Activated CD8-positive, alpha-beta memory T cell treated with anti-CD3 and anti-CD28 coated beads, Interleukin-2, amount 50 U/mL, for 24 hours (primary cell): Measurements from ENCODE around the gene FOXRED2.

ENCODE experiments used
- DNase-seq: peaks from one replicate; pipeline ENCODE4 v3.0.0-alpha.2; 2020; ENCODE audit errors: extremely low read depth

FOXRED2 gene

DNA sequence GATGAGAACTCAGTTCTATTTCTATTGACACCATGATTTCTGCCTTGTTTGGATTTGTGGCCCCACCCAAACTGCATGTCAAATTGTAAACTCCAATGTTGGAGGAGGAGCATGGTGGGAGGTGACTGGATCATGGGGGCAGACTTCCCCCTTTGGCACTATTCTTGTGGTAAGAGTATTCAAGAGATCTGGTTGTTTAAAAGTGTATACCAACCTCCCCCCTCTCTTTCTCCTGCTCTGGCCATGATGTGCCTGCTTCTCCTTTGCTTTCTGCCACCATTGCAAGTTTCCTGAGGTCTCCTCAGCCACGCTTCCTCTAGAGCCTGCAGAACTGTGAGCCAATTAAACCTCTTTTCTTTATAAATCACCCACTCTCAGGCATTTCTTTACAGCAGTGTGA is 7.9 kb upstream of the FOXRED2 start:
- no peak for DNase-seq

DNA sequence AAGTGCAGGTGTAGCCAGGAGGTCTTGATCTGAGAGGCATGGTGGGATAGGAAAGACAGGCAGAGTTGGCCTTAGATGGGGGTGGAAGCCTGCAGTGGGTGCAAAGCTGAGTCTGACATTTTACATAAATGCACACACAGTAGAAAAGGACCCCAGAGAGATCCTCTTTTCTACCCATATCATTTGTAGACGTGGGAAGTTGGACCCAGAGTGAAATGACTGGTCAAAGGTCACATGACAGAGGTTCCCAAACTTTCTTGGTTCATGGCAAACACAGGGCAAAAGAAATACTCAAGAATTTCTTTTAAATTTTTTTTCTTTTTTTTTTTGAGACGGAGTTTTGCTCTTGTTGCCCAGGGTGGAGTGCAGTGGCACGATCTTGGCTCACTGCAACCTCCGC is 6.2 kb upstream of the FOXRED2 start:
- DNase-seq = no peak

DNA sequence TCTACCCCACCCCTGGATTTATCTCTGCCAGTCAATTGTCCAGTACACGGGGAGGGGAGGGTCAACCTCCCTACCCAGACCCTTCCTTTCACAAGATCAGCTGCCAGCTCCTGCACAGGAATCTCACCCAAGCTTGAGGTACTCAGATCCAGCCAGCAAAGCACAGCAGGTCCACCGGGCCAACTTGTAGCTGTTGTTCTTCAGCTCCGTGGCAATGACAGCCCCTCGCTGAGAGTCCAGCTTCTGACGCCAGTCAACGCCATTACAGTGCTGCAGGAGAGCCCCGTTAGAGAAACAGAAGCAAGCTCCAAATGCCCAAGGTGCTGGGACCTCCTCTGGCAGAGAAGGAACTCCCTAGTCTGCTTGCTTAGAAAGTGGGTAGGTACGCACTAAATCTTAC is 5.5 kb upstream of the FOXRED2 start:
- no peak for DNase-seq

DNA sequence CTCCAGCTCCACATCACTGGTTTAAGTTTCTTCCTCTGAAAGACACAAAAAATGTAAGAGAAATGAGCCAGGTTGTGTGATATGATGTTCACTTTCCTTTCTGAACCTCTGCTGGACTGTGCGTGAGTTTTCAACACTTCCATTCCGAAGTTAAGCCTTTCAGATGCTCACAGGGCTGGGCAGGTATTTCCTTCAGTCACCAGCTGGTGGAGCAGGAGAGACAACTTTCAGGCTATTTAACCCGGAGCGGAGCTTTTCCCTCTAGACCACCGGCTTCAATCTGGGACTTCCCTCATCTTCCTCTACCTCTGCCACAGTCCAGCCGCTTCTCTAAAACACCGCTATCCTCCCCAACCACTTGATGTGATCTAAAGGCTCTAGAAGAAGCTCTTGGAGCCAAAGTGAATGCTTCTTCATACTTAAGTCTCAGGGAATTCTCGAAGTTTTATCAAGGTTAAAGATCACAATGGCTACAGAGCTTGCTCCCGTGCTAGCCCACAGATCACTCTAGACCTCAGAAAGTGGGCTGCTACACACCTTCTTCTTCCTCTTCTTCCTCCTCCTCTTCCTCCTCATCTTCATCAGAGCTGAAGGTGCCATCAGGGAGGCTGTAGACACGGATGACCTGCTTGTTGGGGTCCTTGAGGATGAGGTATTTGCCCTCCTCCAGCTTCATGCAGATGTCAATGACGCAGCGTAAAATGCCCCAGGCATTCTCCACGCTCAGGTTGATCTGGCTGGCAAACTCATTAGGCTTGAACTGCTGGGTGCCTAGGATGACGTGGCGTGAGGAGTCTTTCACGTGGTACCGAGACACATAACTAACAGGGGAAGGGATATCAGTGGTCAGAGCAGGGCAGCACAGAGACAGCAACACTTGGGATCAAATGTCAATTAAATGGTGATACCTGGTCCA is 4.4 kb upstream of the FOXRED2 start:
- no peak for DNase-seq

DNA sequence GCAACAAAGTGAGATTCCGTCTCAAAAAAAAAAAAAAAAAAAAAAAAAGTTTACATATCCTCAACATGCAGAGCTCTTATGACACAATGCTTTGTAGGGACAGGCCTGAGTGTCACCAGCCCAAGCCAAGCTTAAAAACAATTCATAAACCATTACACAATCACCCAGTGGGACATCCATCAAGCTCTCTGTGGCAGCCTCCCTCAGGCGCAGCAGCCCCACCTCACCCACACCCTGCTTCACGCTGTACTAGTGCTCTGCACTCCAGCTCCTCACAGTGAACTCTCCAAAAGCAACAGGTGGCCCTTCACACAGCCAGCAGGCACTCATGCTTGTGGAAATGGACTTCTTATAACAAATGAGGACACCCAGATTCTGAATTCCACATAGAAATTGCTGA is 3.5 kb upstream of the FOXRED2 start:
- DNase-seq = no peak

DNA sequence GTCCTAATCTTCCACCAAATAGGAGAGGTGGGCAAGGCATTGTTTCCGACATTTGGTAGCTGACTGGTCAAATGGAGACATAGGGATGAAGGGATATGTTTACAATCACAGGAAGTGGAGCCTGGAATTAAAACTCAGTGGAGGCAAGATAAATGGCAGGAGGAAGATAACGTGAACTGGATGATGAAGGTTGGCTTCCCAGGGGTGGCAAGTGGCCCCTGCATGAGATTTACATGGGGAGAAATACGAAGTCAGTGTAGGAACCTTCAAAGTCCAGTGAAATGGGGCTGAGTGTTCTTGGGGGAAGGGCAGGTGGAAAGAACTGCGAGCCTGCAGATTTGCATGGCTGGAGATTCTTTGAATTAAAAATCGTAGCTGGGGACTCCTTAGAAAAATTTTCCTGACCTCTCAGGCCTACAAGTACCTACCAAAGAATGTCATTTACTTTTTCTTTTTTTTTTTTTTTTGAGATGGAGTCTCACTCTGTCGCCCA is 724 bp upstream of the FOXRED2 start:
- no peak for DNase-seq

DNA sequence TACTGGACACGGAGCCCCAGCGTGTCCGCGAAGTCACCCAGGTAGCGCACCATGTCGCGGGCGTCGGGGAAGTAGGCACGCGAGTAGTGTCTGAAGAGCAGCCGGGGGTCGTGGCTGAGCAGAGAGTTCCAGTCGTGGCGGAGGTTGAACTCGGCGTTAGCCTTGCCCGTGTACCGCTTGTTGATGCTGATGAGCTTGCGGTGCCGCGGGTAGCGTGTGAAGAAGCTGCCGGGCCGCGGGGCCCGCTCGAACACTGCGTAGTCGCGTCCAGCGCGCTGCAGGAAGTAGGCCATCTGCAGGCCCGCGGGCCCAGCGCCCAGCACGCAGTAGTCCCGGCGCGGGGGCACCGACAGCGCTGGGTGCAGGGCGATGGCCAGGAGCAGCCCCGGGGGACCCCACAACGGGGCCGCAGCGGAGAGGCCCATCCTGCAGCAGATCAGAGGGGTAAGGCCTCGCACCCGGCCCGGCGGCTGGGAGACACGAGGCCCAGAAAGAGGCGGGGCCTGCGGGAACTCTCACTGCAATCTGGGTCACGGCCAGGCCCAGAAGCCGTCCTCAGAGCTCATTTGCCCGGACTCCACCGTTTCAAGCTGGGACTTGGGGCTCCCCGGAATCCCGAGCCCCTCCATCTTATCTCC is 723 bp downstream of the FOXRED2 start:
- DNase-seq = no peak

DNA sequence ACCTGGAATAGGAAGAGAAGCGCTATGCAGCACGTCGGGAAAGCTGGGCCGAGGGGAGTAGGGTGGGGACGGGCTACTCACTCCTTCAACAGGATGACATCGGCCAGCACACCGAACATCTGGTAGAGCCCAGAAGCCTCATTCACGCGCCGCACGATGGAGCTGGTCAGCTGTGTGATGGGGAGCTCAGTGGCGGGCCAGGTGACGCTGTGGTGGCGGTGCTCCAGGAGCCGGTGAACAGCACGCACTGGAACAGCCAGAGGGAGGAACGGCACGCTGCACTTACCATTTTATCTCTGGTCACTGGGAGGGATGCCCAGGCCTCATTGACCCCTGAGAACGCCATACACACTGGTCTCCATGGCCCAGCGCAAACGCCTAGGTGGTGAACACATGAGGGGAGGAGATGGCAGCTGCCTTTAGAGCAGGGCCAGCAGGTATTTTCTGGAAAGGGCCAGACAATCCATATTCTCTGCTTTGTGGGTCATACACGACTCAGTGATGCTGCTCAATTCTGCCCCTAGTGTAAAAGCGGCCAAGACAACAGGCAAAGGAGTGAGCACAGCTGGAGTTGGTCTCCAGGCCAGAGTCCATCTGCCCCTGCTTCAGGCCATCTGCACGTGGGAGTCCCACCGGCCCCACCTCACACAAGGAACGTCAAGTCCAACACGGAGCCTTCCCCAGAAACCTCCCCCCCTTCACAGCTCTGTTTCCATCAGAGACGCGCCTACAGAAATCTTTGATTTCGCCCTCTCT is 8.8 kb downstream of the FOXRED2 start:
- DNase-seq = no peak

DNA sequence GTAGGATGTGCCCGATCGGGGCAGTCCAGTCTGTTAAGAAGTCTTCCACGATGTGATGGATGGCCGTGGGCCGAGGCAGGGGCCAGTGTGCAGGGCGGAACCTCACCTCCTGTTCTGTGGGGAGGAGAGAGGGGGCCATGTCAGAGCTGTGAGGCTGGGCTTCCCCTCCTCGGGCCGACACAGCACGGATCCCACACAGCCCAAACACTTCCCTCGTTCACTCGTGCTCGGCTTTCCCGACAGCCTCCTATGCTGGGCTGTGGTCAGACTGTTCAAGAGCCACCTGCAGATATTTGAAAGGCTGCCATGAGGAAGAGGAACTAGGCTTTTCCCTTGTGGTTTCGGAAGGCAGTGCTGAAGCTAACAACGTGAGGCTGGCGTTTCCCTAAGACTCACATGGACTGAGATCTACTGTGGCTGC is 13.1 kb downstream of the FOXRED2 start:
- no peak for DNase-seq

DNA sequence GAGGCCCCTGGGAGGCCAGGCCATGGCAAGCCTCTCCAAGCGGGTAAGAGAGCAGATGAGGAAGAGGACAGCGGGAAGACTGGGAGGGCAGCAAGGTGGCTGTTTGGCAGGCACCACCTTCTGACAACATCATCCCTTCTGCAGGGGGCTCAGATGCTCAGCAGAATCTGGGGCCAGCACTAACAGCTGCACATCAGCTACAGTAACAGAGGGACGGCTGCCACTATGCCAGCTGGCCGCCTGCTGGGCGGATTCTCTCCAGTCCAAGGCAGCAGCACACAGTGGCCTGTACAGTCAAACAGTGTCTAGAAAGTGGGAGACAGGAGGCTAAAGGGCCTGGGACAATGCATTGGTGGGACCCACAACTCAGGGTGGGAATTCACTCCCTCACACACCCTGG is 14.7 kb downstream of the FOXRED2 start:
- DNase-seq = no peak

DNA sequence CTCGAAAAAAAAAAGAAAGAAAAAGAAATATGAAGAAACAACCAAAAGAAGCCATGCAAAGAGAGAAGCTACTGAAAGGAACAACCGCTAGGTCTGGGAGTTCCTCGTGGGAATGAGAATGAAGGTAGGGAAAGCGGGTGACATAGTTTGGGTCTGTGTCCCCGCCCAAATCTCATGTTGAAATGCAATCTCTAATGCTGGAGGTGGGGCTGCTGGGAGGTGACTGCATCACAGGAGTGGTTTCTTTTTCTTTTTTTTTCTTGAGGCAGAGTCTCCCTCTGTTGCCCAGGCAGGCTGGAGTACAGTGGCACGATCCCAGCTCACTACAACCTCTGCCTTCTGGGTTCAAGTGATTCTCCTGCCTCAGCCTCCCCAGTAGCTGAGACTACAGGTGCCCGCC is 15.7 kb downstream of the FOXRED2 start:
- DNase-seq = no peak

DNA sequence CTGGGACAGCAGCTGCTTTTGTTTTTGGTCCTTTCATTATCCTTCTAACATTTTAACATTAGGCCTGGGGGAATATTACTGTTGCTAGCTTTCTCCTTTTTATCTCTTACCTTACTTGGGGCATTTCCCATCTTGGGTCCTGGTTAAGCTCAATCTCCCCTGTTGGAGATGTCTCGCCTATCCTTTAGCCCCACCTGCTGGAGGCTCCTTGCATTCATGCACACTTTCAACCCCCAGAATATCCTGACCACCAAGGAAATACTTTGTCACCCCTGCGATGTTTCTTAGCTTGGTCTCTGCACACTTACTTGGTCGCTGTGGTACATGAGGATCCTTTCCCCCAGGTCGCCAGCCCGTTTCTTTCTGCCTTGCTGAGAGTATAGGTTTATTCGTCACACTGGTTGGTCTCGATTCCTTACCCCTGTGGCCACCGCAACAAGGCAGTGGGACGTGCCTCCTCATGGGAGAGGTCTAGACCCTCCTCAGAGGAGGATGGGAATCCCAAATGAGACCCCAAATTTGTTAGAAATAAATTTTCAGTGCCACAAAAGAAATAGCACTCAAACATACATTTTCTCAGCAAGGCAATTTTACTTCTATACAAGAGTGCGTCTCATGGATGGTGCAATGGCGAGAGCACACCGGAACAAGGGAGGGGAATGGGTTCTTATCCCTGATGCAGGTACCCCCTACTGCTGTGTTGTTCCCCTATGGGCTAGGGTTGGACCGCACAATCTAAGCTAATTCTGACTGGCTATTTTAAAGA is 20.0 kb downstream of the FOXRED2 start:
- no peak for DNase-seq

DNA sequence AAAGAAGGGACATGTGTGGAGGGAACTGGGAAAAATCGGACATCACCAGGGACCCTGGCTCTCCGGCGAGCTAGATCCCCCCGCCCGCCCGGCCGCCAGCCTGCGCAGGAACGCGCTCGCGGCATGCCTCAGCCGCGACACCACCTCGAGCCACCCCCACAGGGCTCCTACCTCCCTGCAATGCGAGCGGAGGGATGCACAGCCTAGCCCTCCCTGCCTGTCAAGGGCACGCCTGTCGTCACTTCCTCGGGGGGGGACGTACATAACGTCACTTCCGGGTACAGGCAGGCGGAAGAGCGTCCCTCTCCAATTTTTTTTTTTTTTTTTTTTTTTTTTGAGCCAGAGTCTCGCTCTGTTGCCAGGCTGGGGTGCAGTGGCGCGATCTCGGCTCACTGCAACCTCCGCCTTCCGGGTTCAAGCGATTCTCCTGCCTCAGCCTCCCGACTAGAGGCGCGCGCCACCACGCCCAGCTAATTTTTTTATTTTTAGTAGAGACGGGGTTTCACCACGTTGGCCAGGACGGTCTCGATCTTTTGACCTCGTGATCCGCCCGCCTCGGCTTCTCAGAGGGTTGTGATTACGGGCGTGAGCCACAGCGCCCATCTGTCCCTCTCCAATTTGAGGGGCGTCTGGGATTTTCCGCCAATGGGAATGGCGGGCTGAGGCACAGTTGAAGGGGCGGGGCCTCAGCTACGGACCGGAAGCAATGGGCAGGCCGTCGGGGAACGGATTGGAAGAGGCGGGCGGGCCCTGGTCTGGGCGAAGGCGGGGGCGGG is 25.3 kb downstream of the FOXRED2 start, which contains the start of gene TXN2:
Gene TXN2 (minus strand): TSS at position 248 of the 776 bp plus-strand sequence. CDS start 803 bp downstream, outside the sequence.
- DNase-seq = peak; percentile 93

DNA sequence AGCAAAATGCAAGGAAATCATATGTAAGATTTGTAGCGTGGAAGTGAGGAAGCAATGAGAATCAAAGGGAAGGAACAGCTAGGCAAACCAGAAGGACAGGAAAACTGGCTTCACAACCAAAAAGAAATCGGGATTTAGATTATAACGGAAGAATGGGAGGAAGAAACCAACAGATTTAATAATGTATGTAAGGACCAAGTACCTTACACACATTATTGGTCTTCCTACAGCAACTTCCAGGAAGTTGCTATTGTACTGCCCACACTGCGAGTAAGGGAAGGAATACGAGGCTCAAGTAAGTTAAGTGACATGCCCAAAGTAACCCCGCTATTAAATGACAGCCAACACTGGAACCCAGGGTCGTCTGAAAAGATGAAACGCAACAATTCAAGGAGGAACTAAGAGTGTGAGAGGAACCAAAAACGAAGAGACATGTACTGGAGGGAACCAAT is 25.9 kb downstream of the FOXRED2 start:
- DNase-seq = no peak

DNA sequence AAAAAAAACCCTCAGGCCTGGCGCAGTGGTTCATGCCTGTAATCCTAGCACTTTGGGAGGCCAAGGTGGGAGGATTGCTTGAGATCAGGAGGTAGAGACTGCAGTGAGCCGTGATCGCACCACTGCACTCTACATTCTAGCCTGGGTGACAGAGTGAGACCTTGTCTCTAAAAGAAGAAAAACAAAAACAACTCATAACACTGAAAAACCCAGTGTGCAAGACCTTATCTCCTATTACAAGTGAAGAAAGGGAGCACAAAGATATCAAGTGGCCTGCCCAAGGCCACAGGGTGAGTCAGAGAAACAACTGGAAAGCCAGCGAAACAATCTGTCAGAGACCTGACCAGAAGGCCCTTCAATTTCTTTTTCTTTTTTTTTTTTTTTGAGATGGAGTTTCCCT is 27.9 kb downstream of the FOXRED2 start:
- no peak for DNase-seq

DNA sequence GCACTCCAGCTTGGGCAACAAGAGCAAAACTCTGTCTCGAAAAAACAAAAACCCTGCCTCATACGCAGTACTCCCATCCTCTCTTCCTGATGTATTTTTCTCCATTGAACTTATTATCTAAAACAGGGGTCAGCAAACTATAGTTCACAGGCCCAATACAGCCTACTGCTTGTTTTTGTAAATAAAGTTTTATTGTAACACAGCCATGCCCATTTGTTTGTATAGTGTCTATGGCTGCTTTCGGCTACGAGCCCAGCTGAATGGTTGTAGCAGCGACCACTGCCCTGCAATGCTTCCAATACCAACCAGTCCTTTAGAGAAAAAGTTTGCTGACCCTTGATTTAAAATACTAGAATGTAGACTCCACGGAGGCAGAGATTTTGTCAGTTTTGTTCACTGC is 31.5 kb downstream of the FOXRED2 start:
- no peak for DNase-seq

DNA sequence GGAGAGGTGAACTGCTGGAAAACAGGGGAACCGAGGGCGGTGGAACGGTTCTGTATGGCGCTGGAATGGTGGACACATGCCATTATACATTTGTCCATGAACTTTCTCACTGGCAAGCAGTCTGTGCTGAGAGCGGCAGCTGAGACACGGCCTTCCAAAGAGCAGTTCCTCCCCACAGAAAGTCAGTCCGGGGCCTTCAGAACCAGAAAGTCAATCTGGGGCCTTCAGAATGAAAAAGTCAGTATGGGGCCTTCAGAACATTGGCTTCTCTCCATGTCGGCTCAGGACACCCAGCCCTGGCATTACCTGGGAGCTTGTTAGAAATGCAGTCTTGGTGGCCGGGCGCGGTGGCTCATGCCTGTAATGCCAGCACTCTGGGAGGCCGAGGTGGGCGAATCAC is 34.2 kb downstream of the FOXRED2 start:
- no peak for DNase-seq

DNA sequence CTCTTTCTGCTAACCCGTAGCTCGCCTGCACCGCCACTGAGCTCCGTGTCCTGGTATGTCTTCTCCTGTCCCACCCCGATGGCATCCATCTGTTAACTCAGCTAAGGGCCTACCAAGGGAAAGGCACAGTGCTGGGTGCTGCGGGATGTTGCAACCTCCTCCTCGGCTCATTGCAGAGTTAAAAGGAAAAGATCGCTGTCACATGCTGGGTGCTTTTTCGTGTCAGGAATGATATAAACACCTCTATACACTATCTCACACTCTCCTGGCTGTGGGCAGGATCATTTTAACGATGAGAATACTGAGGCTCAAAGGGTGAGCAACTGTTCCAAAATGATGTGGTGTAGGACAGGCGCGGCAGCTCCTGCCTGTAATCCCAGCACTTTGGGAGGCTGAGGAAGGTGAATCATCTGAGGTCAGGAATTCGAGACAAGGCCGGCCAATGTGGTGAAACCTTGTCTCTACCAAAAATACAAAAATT is 35.5 kb downstream of the FOXRED2 start:
- DNase-seq = no peak

DNA sequence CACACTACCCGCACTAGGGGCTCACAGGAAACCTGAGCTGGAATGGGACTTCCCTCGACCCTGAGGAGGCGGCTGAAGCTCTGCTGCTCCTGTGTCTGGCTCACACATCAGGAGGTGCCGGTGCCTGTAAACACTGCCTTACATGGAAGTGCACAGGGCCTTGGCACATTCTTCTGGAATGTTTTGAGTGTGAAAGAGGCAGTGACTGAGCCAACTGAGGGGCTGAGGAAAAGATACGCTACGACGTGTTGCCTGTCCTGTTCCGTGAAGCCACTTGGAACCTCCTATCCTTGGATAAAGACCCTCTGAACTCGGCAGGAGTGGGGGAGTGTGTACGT is 35.9 kb downstream of the FOXRED2 start:
- no peak for DNase-seq

DNA sequence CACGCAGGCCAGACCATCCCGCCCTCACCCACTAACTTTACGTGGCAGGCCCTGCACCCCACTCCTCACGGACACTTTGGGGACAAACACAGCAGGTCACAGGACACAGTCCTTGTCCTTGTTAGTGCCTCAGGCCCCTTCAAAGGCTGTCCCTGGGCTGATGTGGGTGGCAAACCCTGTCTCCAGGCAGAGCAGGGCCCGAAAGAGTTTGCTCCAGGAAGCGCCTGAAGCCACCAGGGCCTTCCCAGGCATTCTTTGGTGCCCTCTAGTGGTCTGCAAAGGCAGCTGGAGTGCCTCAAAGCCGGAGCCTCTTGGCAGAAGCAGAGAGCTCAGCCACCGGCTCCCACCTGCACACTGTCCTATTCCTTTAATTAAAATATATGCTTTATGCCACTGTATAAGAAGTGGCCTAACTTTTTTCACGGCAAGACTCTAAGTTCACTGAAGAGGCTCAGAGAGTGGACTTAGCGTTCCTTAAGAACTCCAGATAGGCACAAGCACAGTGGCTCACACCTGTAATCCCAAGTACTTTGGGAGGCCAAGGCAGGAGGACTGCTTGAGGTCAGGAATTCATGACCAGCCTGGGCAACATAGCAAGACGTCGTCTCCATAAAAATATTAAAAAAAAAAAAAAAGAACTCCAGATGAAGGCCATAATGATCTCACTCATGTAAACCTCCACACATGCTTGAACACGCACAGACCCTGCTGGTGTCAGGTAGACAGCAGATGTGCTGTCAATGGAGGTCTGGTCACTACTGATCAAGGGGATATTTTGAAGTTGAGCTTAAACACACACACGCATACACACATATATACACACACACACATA is 36.5 kb downstream of the FOXRED2 start:
- DNase-seq = peak; percentile 59
